ENCODE data around the gene METTL22.

- no peak for TF ChIP-seq CTCF (IDR thresholded peaks at IDR 0.05; ENCODE audit: poor library complexity, severe bottlenecking)
- no peak for TF ChIP-seq RAD21 (conservative IDR thresholded peaks at IDR 0.05)
- no peak for TF ChIP-seq EZH2 (IDR thresholded peaks at IDR 0.05; ENCODE audit: borderline replicate concordance, insufficient read depth, low read length, poor library complexity, severe bottlenecking)
- no peak for TF ChIP-seq REST (IDR thresholded peaks at IDR 0.05; ENCODE audit: borderline replicate concordance)
- no peak for TF ChIP-seq POLR2AphosphoS5 (IDR thresholded peaks at IDR 0.05)
Observed at GRCh38 chr16:8588682-8589056, 32.8 kb upstream of the METTL22 start.
